ENCODE measurements around the gene CORIN.
"Not testable (repeated sequence)": the region's sequence is repeated elsewhere in the genome, so short reads cannot be mapped to it uniquely, and the experiment has no call there.

GRCh38 chr4:47767956-47768355, 69.9 kb downstream of the CORIN start:
- TF ChIP-seq EP300 (IDR thresholded peaks at IDR 0.05); NR3C1 (IDR thresholded peaks at IDR 0.05); REST (IDR thresholded peaks at IDR 0.05); RAD21 (conservative IDR thresholded peaks at IDR 0.05 in 1 of 2, IDR thresholded peaks at IDR 0.05 in 1 of 2): not testable (repeated sequence)
